Measurements from ENCODE around the gene SHOC2. TPM values are rescaled to one million over a fixed set of nuclear protein-coding genes. Genes with fewer than 3 reads are reported as not detected.
A peak's percentile ranks its signal among the peaks of the same experiment; 100 is the strongest.

SHOC2 gene
- total RNA-seq, 1 donor from 2014 or later = 60.8 TPM

- Mint-ChIP-seq H3K27ac (ENCODE audit: unreplicated experiment) (no peak overlapping the region), H3K4me3 (ENCODE audit: unreplicated experiment) (no peak overlapping the region), H3K4me1 (ENCODE audit: unreplicated experiment) (no peaks in the 10 kb centered on the region), H3K9me3 (ENCODE audit: unreplicated experiment) (peaks cover 19% of the 10 kb centered on the region), H3K36me3 (ENCODE audit: unreplicated experiment) (peaks cover 42% of the 10 kb centered on the region), H3K27me3 (ENCODE audit: unreplicated experiment) (no peaks in the 10 kb centered on the region)
- DNase-seq (ENCODE audit: extremely low spot score, unreplicated experiment) = no peak
- no peak for TF ChIP-seq CTCF (IDR thresholded peaks at IDR 0.05)
These were observed 103.7 kb downstream of the SHOC2 start for GRCh38 chr10:111023060-111023459.

- no peak overlapping the region for H3K27ac Mint-ChIP-seq (ENCODE audit: unreplicated experiment)
- TF ChIP-seq CTCF (IDR thresholded peaks at IDR 0.05) = no peak
These were observed 110.8 kb downstream of the SHOC2 start for GRCh38 chr10:111030042-111030750.

GRCh38 chr10:111034598-111035310, 115.3 kb downstream of the SHOC2 start:
- H3K27me3 Mint-ChIP-seq (ENCODE audit: unreplicated experiment) = no peaks in the 10 kb centered on the region
- DNase-seq (ENCODE audit: extremely low spot score, unreplicated experiment) = no peak
- peaks cover 22% of the 10 kb centered on the region for H3K4me1 Mint-ChIP-seq (ENCODE audit: unreplicated experiment)
- H3K9me3 Mint-ChIP-seq (ENCODE audit: unreplicated experiment) = peaks cover 30% of the 10 kb centered on the region
- no peak for TF ChIP-seq CTCF (IDR thresholded peaks at IDR 0.05)
- H3K36me3 Mint-ChIP-seq (ENCODE audit: unreplicated experiment) = peaks cover 25% of the 10 kb centered on the region
- H3K4me3 Mint-ChIP-seq (ENCODE audit: unreplicated experiment) = no peak overlapping the region
- peak overlapping the region; percentile 63 for H3K27ac Mint-ChIP-seq (ENCODE audit: unreplicated experiment)

More at GRCh38 chr10:111030042-111030750, 110.8 kb downstream of the SHOC2 start:
- no peaks in the 10 kb centered on the region for H3K27me3 Mint-ChIP-seq (ENCODE audit: unreplicated experiment)
- peaks cover 14% of the 10 kb centered on the region for H3K4me1 Mint-ChIP-seq (ENCODE audit: unreplicated experiment)
- peaks cover 31% of the 10 kb centered on the region for H3K36me3 Mint-ChIP-seq (ENCODE audit: unreplicated experiment)
- no peak overlapping the region for H3K4me3 Mint-ChIP-seq (ENCODE audit: unreplicated experiment)
- no peak for DNase-seq (ENCODE audit: extremely low spot score, unreplicated experiment)
- H3K9me3 Mint-ChIP-seq (ENCODE audit: unreplicated experiment) = peaks cover 36% of the 10 kb centered on the region

GRCh38 chr10:111035542-111035941, 116.1 kb downstream of the SHOC2 start:
- H3K36me3 Mint-ChIP-seq (ENCODE audit: unreplicated experiment) = peaks cover 23% of the 10 kb centered on the region
- H3K4me3 Mint-ChIP-seq (ENCODE audit: unreplicated experiment) = no peak overlapping the region
- peaks cover 34% of the 10 kb centered on the region for H3K9me3 Mint-ChIP-seq (ENCODE audit: unreplicated experiment)
- H3K4me1 Mint-ChIP-seq (ENCODE audit: unreplicated experiment) = peaks cover 22% of the 10 kb centered on the region
- no peak for TF ChIP-seq CTCF (IDR thresholded peaks at IDR 0.05)
- DNase-seq (ENCODE audit: extremely low spot score, unreplicated experiment) = no peak
- H3K27ac Mint-ChIP-seq (ENCODE audit: unreplicated experiment) = peak overlapping the region; percentile 63
- H3K27me3 Mint-ChIP-seq (ENCODE audit: unreplicated experiment) = no peaks in the 10 kb centered on the region

GRCh38 chr10:111037858-111038257, 118.5 kb downstream of the SHOC2 start:
- peaks cover 42% of the 10 kb centered on the region for H3K9me3 Mint-ChIP-seq (ENCODE audit: unreplicated experiment)
- no peak for DNase-seq (ENCODE audit: extremely low spot score, unreplicated experiment)
- peaks cover 13% of the 10 kb centered on the region for H3K36me3 Mint-ChIP-seq (ENCODE audit: unreplicated experiment)
- TF ChIP-seq CTCF (IDR thresholded peaks at IDR 0.05) = peak; percentile 19
- no peak overlapping the region for H3K27ac Mint-ChIP-seq (ENCODE audit: unreplicated experiment)
- no peaks in the 10 kb centered on the region for H3K27me3 Mint-ChIP-seq (ENCODE audit: unreplicated experiment)
- H3K4me3 Mint-ChIP-seq (ENCODE audit: unreplicated experiment) = no peak overlapping the region
- peaks cover 22% of the 10 kb centered on the region for H3K4me1 Mint-ChIP-seq (ENCODE audit: unreplicated experiment)
